ENCODE results near the gene PPME1.

Gene PPME1

GRCh38 chr11:74138021-74138420 lies 33.1 kb upstream of the PPME1 start:
- peaks cover 12% of the 10 kb centered on the region for H3K4me1 ChIP-seq (ENCODE audit: control insufficient read depth, insufficient read depth, low read length)
- TF ChIP-seq, protein P1, sequence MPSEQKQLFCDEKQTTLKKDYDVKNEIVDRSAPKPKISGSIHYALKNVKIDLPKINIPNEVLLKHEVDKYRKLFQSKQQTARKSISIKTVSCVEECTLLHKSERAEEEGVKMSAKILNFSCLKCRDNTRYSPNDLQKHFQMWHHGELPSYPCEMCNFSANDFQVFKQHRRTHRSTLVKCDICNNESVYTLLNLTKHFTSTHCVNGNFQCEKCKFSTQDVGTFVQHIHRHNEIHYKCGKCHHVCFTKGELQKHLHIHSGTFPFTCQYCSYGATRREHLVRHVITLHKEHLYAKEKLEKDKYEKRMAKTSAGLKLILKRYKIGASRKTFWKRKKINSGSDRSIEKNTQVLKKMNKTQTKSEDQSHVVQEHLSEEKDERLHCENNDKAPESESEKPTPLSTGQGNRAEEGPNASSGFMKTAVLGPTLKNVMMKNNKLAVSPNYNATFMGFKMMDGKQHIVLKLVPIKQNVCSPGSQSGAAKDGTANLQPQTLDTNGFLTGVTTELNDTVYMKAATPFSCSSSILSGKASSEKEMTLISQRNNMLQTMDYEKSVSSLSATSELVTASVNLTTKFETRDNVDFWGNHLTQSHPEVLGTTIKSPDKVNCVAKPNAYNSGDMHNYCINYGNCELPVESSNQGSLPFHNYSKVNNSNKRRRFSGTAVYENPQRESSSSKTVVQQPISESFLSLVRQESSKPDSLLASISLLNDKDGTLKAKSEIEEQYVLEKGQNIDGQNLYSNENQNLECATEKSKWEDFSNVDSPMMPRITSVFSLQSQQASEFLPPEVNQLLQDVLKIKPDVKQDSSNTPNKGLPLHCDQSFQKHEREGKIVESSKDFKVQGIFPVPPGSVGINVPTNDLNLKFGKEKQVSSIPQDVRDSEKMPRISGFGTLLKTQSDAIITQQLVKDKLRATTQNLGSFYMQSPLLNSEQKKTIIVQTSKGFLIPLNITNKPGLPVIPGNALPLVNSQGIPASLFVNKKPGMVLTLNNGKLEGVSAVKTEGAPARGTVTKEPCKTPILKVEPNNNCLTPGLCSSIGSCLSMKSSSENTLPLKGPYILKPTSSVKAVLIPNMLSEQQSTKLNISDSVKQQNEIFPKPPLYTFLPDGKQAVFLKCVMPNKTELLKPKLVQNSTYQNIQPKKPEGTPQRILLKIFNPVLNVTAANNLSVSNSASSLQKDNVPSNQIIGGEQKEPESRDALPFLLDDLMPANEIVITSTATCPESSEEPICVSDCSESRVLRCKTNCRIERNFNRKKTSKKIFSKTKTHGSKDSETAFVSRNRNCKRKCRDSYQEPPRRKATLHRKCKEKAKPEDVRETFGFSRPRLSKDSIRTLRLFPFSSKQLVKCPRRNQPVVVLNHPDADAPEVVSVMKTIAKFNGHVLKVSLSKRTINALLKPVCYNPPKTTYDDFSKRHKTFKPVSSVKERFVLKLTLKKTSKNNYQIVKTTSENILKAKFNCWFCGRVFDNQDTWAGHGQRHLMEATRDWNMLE (tag by site-specific recombination; conservative IDR thresholded peaks at IDR 0.05; ENCODE audit: low read depth): no peak
- TF ChIP-seq YY2 (tag by site-specific recombination; IDR thresholded peaks at IDR 0.05) (no peak), ZNF529 (tag by site-specific recombination; IDR thresholded peaks at IDR 0.05; ENCODE audit: insufficient replicate concordance) (no peak), KLF8 (tag by site-specific recombination; IDR thresholded peaks at IDR 0.05) (no peak), ZNF792 (tag by site-specific recombination; IDR thresholded peaks at IDR 0.05) (no peak)
- no peaks in the 10 kb centered on the region for H3K9me3 ChIP-seq (ENCODE audit: control insufficient read depth, insufficient read depth, low read depth, low read length)
- H3K36me3 ChIP-seq (ENCODE audit: control insufficient read depth in 2 of 2, insufficient read depth in 1 of 2, low read length in 2 of 2): peaks cover 4 to 23% of the 10 kb centered on the region in 2 experiments; a peak in 2 of 3 replicates
- ChIA-PET POLR2A (no interaction called here), CTCF (interaction anchor here (1.1 kb wide), 1 partner anchor 118 kb away, joined by 3 read pairs; no protein-coding TSS in a partner anchor)
- peak overlapping the region; percentile 43; the same call in 1 of the 2 replicates for H3K27ac ChIP-seq (ENCODE audit: extremely low read depth, low read depth, low read length)
- H3K4me3 ChIP-seq (ENCODE audit: low read depth, low read length): no peak overlapping the region

DNA sequence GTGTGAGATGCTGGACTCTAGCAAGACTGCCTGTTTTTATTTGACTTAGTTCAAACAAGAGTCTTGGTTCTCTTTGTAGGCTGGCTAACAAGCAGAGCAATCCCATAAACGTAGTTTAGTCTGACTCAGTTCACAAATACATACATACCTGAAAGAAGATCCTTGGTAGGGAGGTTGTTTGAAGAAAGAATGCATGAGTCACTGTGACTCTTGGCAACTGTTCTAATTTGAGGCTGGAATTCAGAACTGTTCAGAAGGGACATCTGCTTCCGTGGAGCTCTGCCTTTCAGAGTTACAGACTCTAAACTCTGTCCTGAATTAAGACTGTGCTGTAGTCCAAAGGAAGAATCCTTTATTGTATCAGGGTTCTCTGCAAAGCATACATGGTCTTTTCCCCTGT lies 32.5 kb upstream of the PPME1 start:
- peaks cover 12% of the 10 kb centered on the region for H3K4me1 ChIP-seq (ENCODE audit: control insufficient read depth, insufficient read depth, low read length)
- ChIA-PET POLR2A (interaction anchor here (1.0 kb wide), 1 partner anchor 33 kb away, joined by 3 read pairs; the partner anchor contains the start of genes C2CD3 and PPME1), CTCF (interaction anchor here (1.1 to 1.5 kb wide), 2 partner anchors 10 to 117 kb away, joined by 3 to 5 read pairs; no protein-coding TSS in a partner anchor)
- no peak overlapping the region for H3K4me3 ChIP-seq (ENCODE audit: low read depth, low read length)
- peaks cover 4 to 18% of the 10 kb centered on the region in 2 experiments; a peak in 2 of 3 replicates for H3K36me3 ChIP-seq (ENCODE audit: control insufficient read depth in 2 of 2, insufficient read depth in 1 of 2, low read length in 2 of 2)
- no peaks in the 10 kb centered on the region for H3K9me3 ChIP-seq (ENCODE audit: control insufficient read depth, insufficient read depth, low read depth, low read length)
- peak overlapping the region; percentile 43; the same call in 1 of the 2 replicates for H3K27ac ChIP-seq (ENCODE audit: extremely low read depth, low read depth, low read length)
- no peak for TF ChIP-seq ZSCAN30 (tag by site-specific recombination; IDR thresholded peaks at IDR 0.05)
- TF ChIP-seq ZNF785 (tag by site-specific recombination; IDR thresholded peaks at IDR 0.05): no peak
- peak; percentile 88 for TF ChIP-seq WT1 (tag by site-specific recombination; IDR thresholded peaks at IDR 0.05)
- no peak for TF ChIP-seq ZSCAN16 (tag by site-specific recombination; IDR thresholded peaks at IDR 0.05)
- TF ChIP-seq SP7 (tag by site-specific recombination; IDR thresholded peaks at IDR 0.05): peak; percentile 80
- no peak for TF ChIP-seq OVOL3 (tag by site-specific recombination; IDR thresholded peaks at IDR 0.05)
- no peak for TF ChIP-seq ZNF473 (tag by site-specific recombination; IDR thresholded peaks at IDR 0.05)
- TF ChIP-seq GLI2 (tag by site-specific recombination; IDR thresholded peaks at IDR 0.05; ENCODE audit: borderline replicate concordance, low read depth): no peak
- peak; percentile 34 for TF ChIP-seq ZBTB17 (tag by site-specific recombination; IDR thresholded peaks at IDR 0.05)
- no peak for TF ChIP-seq IKZF3 (tag by site-specific recombination; IDR thresholded peaks at IDR 0.05)
- TF ChIP-seq ZNF114 (tag by site-specific recombination; IDR thresholded peaks at IDR 0.05): no peak
- no peak; the same call in 1 of the 2 replicates for TF ChIP-seq ZNF394 (tag by site-specific recombination; IDR thresholded peaks at IDR 0.05; ENCODE audit: borderline replicate concordance)
- TF ChIP-seq TSHZ1 (tag by site-specific recombination; IDR thresholded peaks at IDR 0.05; ENCODE audit: borderline replicate concordance): 0 out of 2 replicates have a peak, but pooled peaks have one; percentile 38
- no peak for TF ChIP-seq ZNF433 (tag by site-specific recombination; IDR thresholded peaks at IDR 0.05; ENCODE audit: low read depth)
- TF ChIP-seq, protein P2, sequence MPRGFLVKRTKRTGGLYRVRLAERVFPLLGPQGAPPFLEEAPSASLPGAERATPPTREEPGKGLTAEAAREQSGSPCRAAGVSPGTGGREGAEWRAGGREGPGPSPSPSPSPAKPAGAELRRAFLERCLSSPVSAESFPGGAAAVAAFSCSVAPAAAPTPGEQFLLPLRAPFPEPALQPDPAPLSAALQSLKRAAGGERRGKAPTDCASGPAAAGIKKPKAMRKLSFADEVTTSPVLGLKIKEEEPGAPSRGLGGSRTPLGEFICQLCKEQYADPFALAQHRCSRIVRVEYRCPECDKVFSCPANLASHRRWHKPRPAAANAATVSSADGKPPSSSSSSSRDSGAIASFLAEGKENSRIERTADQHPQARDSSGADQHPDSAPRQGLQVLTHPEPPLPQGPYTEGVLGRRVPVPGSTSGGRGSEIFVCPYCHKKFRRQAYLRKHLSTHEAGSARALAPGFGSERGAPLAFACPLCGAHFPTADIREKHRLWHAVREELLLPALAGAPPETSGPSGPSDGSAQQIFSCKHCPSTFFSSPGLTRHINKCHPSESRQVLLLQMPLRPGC (tag by site-specific recombination; IDR thresholded peaks at IDR 0.05): peak; percentile 77
- TF ChIP-seq KLF8 (tag by site-specific recombination; IDR thresholded peaks at IDR 0.05): 0 out of 2 replicates have a peak, but pooled peaks have one; percentile 22
- no peak for TF ChIP-seq ZBTB8A (tag by site-specific recombination; IDR thresholded peaks at IDR 0.05)
- TF ChIP-seq, protein P3, sequence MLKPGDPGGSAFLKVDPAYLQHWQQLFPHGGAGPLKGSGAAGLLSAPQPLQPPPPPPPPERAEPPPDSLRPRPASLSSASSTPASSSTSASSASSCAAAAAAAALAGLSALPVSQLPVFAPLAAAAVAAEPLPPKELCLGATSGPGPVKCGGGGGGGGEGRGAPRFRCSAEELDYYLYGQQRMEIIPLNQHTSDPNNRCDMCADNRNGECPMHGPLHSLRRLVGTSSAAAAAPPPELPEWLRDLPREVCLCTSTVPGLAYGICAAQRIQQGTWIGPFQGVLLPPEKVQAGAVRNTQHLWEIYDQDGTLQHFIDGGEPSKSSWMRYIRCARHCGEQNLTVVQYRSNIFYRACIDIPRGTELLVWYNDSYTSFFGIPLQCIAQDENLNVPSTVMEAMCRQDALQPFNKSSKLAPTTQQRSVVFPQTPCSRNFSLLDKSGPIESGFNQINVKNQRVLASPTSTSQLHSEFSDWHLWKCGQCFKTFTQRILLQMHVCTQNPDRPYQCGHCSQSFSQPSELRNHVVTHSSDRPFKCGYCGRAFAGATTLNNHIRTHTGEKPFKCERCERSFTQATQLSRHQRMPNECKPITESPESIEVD (tag by site-specific recombination; IDR thresholded peaks at IDR 0.05): no peak
